GOT3 (cell line): ENCODE measurements around the gene COL8A1.
"Not testable (repeated sequence)": the region's sequence is repeated elsewhere in the genome, so short reads cannot be mapped to it uniquely, and the experiment has no call there.

ENCODE experiments used
- DNase-seq: peaks from one replicate; lab custom pipeline; 2025; ENCODE audit warnings: mixed read lengths; lab: John Stamatoyannopoulos, UW

The COL8A1 gene

GRCh38 chr3:99799422-99799821 is 161.0 kb downstream of the COL8A1 start:
- no peak for DNase-seq

GRCh38 chr3:99803297-99803696 is 164.9 kb downstream of the COL8A1 start:
- no peak for DNase-seq

- no peak for DNase-seq
Observed at GRCh38 chr3:99805160-99805559, 166.8 kb downstream of the COL8A1 start.

- DNase-seq, result peak; percentile 29
Observed at GRCh38 chr3:99808163-99808794, 169.9 kb downstream of the COL8A1 start.

GRCh38 chr3:99809565-99809964 is 171.2 kb downstream of the COL8A1 start:
- no peak for DNase-seq

GRCh38 chr3:99810403-99810802 is 172.0 kb downstream of the COL8A1 start:
- no peak for DNase-seq

- DNase-seq, result no peak
Observed at GRCh38 chr3:99817047-99817436, 178.6 kb downstream of the COL8A1 start.

GRCh38 chr3:99817437-99818240 is 179.2 kb downstream of the COL8A1 start, which contains the start of gene CMSS1:
Gene CMSS1 (plus strand): TSS chr3:99817862.
- peak; percentile 78 for DNase-seq

- DNase-seq, result no peak
Observed at GRCh38 chr3:99818818-99819217, 180.4 kb downstream of the COL8A1 start.

- no peak for DNase-seq
Observed at GRCh38 chr3:99823723-99824711, 185.6 kb downstream of the COL8A1 start.

- no peak for DNase-seq
Observed at GRCh38 chr3:99825004-99825640, 186.7 kb downstream of the COL8A1 start.

- no peak for DNase-seq
Observed at GRCh38 chr3:99829844-99830243, 191.4 kb downstream of the COL8A1 start.

- no peak for DNase-seq
Observed at GRCh38 chr3:99833617-99834205, 195.3 kb downstream of the COL8A1 start.

- DNase-seq, result no peak
Observed at GRCh38 chr3:99834211-99834957, 196.0 kb downstream of the COL8A1 start.

GRCh38 chr3:99836681-99837080 is 198.3 kb downstream of the COL8A1 start:
- DNase-seq, result no peak

GRCh38 chr3:99837715-99838114 is 199.3 kb downstream of the COL8A1 start:
- no peak for DNase-seq

GRCh38 chr3:99838755-99839154 is 200.4 kb downstream of the COL8A1 start:
- no peak for DNase-seq

- DNase-seq, result no peak
Observed at GRCh38 chr3:99839613-99840012, 201.2 kb downstream of the COL8A1 start.

GRCh38 chr3:99841949-99842348 is 203.6 kb downstream of the COL8A1 start:
- DNase-seq, result not testable (repeated sequence)

- DNase-seq, result no peak
Observed at GRCh38 chr3:99842826-99843589, 204.6 kb downstream of the COL8A1 start.
